WTC11 (cell line): Measurements from ENCODE around the gene ACTG2. TPM values are rescaled to one million over a fixed set of nuclear protein-coding genes. Genes with fewer than 3 reads are reported as not detected.

Source experiments
- ATAC-seq: fragments of 200-7000 bp; cut with Tn5 transposase; 2 replicates; pipeline ENCODE4 v1.10.0; 2021; ENCODE audit warnings: mild to moderate bottlenecking, moderate library complexity
- CTCF ChIA-PET: fragments of 300-600 bp; sonication (Branson Sonifier 250); formaldehyde crosslinking; loops from one replicate; lab custom pipeline; 2021; ENCODE audit warnings: antibody characterized with exemption; lab: Charles Lee
- POLR2A ChIA-PET: fragments of 350-600 bp; sonication (Branson Sonifier 250); formaldehyde crosslinking; loops from one replicate; lab custom pipeline; 2021; ENCODE audit warnings: antibody characterized with exemption; lab: Charles Lee
- DNase-seq: peaks from one replicate; pipeline ENCODE4 v3.0.0; 2021; ENCODE audit warnings: low spot score
- H3K27ac Mint-ChIP-seq: 2 replicates; pipeline ENCODE4 v1.8.0; 2021; ENCODE audit warnings: mixed read lengths
- H3K27me3 Mint-ChIP-seq: 2 replicates; pipeline ENCODE4 v1.8.0; 2021; ENCODE audit warnings: low read depth, mild to moderate bottlenecking, moderate library complexity, mixed read lengths
- H3K36me3 Mint-ChIP-seq: 2 replicates; pipeline ENCODE4 v1.8.0; 2021; ENCODE audit warnings: mixed read lengths
- H3K4me1 Mint-ChIP-seq: 2 replicates; pipeline ENCODE4 v1.8.0; 2022; ENCODE audit warnings: mixed read lengths
- H3K4me3 Mint-ChIP-seq: 2 replicates; pipeline ENCODE4 v1.8.0; 2021; ENCODE audit warnings: mild to moderate bottlenecking, moderate library complexity, mixed read lengths
- H3K9me3 Mint-ChIP-seq: 2 replicates; pipeline ENCODE4 v1.8.0; 2021; ENCODE audit warnings: mixed read lengths
- ATF1 ChIP-seq: sonication (generic); formaldehyde crosslinking; IDR thresholded peaks from 2 replicates; pipeline ENCODE4 v1.8.1; 2023; ENCODE audit warnings: mild to moderate bottlenecking, moderate library complexity, missing genetic modification reagents
- ELF4 ChIP-seq: sonication (generic); formaldehyde crosslinking; IDR thresholded peaks from 2 replicates; pipeline ENCODE4 v1.8.1; 2022; ENCODE audit warnings: low read depth, mild to moderate bottlenecking, moderate library complexity, missing genetic modification reagents
- ESRRA ChIP-seq: sonication (generic); formaldehyde crosslinking; IDR thresholded peaks from 2 replicates; pipeline ENCODE4 v1.8.1; 2022; ENCODE audit warnings: mild to moderate bottlenecking, missing genetic modification reagents, borderline replicate concordance
- FOXP1 ChIP-seq: sonication (generic); formaldehyde crosslinking; IDR thresholded peaks from 2 replicates; pipeline ENCODE4 v1.8.0; 2022; ENCODE audit warnings: missing genetic modification reagents, mild to moderate bottlenecking, moderate library complexity, borderline replicate concordance
- HMGA2 ChIP-seq: fragments of 250-450 bp; sonication (Bioruptor Pico); IDR thresholded peaks from 2 replicates; pipeline ENCODE4 v1.4.0; 2021; ENCODE audit warnings: mild to moderate bottlenecking, moderate library complexity
- HMGXB4 ChIP-seq: sonication (generic); formaldehyde crosslinking; IDR thresholded peaks from 2 replicates; pipeline ENCODE4 v1.8.1; 2023; ENCODE audit warnings: mild to moderate bottlenecking, moderate library complexity, missing genetic modification reagents
- NFATC4 ChIP-seq: fragments of 250-450 bp; sonication (Bioruptor Pico); IDR thresholded peaks from 2 replicates; pipeline ENCODE4 v1.9.0; 2021; ENCODE audit warnings: mild to moderate bottlenecking
- TP53 ChIP-seq: sonication (generic); formaldehyde crosslinking; IDR thresholded peaks from 2 replicates; pipeline ENCODE4 v1.8.1; 2023; ENCODE audit warnings: mild to moderate bottlenecking, missing genetic modification reagents
- ZNF121 ChIP-seq: sonication (generic); formaldehyde crosslinking; IDR thresholded peaks from 2 replicates; pipeline ENCODE4 v1.8.0; 2023; ENCODE audit warnings: missing genetic modification reagents
- ZSCAN18 ChIP-seq: fragments of 250-450 bp; sonication (Bioruptor Pico); IDR thresholded peaks from 2 replicates; pipeline ENCODE4 v2.1.2; 2022; ENCODE audit warnings: mild to moderate bottlenecking, moderate library complexity
- total RNA-seq: library from RNA; stranded (reverse); gene quantifications from 3 replicates; pipeline ENCODE4 v1.2.3, GENCODE V29; 2021
- TF ChIP-seq, protein P1 (sequence below): sonication (generic); formaldehyde crosslinking; IDR thresholded peaks from 2 replicates; pipeline ENCODE4 v1.8.0; 2023; ENCODE audit warnings: missing genetic modification reagents
- TF ChIP-seq, protein P2 (sequence below): sonication (generic); formaldehyde crosslinking; IDR thresholded peaks from 2 replicates; pipeline ENCODE4 v1.8.0; 2022; ENCODE audit warnings: mild to moderate bottlenecking, missing genetic modification reagents

ACTG2 gene
- total RNA-seq, 1 experiment from 2014 or later, result 2.7 TPM

DNA sequence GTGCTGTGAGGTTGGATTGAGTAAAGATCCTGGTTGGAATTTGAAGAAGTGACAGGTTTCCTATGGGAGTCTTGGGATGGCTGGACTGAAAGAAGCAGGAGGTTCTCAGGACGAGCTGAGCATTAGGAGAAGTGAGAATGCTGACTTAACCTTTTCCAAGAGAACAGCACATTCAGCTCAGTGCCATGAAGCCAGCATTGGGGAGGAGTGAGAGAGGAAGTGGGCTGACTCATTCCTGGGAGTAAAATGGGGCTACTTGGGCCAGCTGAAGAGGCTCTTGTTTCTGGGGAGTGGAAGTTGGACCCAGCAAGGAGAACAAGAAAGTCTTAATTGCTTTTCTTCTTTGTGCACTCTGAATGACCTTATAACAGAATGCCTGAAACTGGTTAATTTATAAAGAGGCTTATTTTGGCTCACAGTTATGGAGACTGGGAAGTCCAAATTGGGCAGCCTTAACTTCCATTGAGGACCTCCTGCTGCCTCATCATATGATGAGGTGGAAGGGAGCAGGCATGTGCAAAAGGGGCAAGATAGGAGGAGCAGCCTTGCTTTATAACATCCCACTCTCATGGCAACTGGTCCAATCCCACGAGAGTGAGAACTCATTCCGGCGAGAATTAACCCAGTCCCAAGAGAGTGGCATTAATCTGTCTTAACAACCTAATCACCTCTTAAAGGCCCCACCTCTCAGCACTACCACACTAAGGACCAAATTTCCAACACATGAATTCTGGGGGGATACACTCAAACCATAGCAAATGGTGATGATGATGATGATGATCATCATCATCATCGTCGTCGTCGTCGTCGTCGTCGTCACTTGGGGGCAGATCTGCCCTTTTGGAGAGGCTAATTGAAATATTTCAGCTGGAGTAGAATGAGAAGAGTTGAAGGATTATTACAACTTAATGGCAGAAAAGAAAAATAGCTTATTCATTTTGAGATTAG lies 60.0 kb downstream of the ACTG2 start:
- H3K4me1 Mint-ChIP-seq, result no peaks in the 10 kb centered on the region
- no peak overlapping the region for H3K4me3 Mint-ChIP-seq
- ATAC-seq, result no peak
- DNase-seq, result no peak
- H3K36me3 Mint-ChIP-seq, result peaks cover 64% of the 10 kb centered on the region
- H3K9me3 Mint-ChIP-seq, result no peaks in the 10 kb centered on the region
- ChIA-PET POLR2A (no interaction called here), CTCF (interaction anchor here (1.3 kb wide), 1 partner anchor 45 kb away, joined by 3 read pairs; no protein-coding TSS in a partner anchor)
- no peak overlapping the region for H3K27ac Mint-ChIP-seq
- TF ChIP-seq NFATC4 (CRISPR knock-in tag) (no peak), HMGXB4 (CRISPR knock-in tag) (no peak), TP53 (no peak), ATF1 (CRISPR knock-in tag) (no peak)
- TF ChIP-seq, protein P1, sequence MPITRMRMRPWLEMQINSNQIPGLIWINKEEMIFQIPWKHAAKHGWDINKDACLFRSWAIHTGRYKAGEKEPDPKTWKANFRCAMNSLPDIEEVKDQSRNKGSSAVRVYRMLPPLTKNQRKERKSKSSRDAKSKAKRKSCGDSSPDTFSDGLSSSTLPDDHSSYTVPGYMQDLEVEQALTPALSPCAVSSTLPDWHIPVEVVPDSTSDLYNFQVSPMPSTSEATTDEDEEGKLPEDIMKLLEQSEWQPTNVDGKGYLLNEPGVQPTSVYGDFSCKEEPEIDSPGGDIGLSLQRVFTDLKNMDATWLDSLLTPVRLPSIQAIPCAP (CRISPR knock-in tag), result no peak
- no peaks in the 10 kb centered on the region for H3K27me3 Mint-ChIP-seq

- no peaks in the 10 kb centered on the region for H3K9me3 Mint-ChIP-seq
- DNase-seq (no peak), ATAC-seq (no peak)
- 0 out of 2 replicates have a peak overlapping the region, but pooled peaks have one; percentile 34 for H3K27ac Mint-ChIP-seq
- H3K36me3 Mint-ChIP-seq, result peaks cover 63% of the 10 kb centered on the region
- POLR2A ChIA-PET, result no interaction called here
- CTCF ChIA-PET, result no interaction called here
- no peaks in the 10 kb centered on the region for H3K27me3 Mint-ChIP-seq
- TF ChIP-seq ELF4 (CRISPR knock-in tag) (no peak), HMGA2 (no peak), ESRRA (CRISPR knock-in tag) (no peak)
- H3K4me3 Mint-ChIP-seq, result no peak overlapping the region
- H3K4me1 Mint-ChIP-seq, result no peaks in the 10 kb centered on the region
Observed at GRCh38 chr2:73956218-73956865, 63.5 kb downstream of the ACTG2 start.

GRCh38 chr2:73961274-73961673 lies 68.5 kb downstream of the ACTG2 start:
- DNase-seq (no peak), ATAC-seq (no peak)
- Mint-ChIP-seq H3K36me3 (peaks cover 29% of the 10 kb centered on the region), H3K27ac (no peak overlapping the region), H3K9me3 (peaks cover 8% of the 10 kb centered on the region), H3K4me1 (no peaks in the 10 kb centered on the region), H3K27me3 (peaks cover 5% of the 10 kb centered on the region; the same call in 1 of the 2 replicates), H3K4me3 (no peak overlapping the region)
- TF ChIP-seq ZNF121 (CRISPR knock-in tag), result peak; percentile 49; the same call in 1 of the 2 replicates
- TF ChIP-seq FOXP1, result no peak
- CTCF ChIA-PET, result interaction anchor here (0.7 kb wide), 3 partner anchors 43 to 146 kb away, joined by 3 to 4 read pairs (median 4); no protein-coding TSS in a partner anchor
- POLR2A ChIA-PET, result no interaction called here

- no peak for TF ChIP-seq ZSCAN18
- TF ChIP-seq, protein P2, sequence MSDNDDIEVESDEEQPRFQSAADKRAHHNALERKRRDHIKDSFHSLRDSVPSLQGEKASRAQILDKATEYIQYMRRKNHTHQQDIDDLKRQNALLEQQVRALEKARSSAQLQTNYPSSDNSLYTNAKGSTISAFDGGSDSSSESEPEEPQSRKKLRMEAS (CRISPR knock-in tag), result no peak
- DNase-seq (no peak), ATAC-seq (peak; percentile 58)
- H3K36me3 Mint-ChIP-seq, result peaks cover 24% of the 10 kb centered on the region
- POLR2A ChIA-PET, result no interaction called here
- no peak overlapping the region for H3K4me3 Mint-ChIP-seq
- CTCF ChIA-PET, result interaction anchor here (0.7 kb wide), 3 partner anchors 42 to 145 kb away, joined by 3 to 4 read pairs (median 4); no protein-coding TSS in a partner anchor
- H3K27ac Mint-ChIP-seq, result no peak overlapping the region
- peaks cover 5% of the 10 kb centered on the region for H3K27me3 Mint-ChIP-seq
- H3K9me3 Mint-ChIP-seq, result peaks cover 8% of the 10 kb centered on the region
- H3K4me1 Mint-ChIP-seq, result no peaks in the 10 kb centered on the region
Observed at GRCh38 chr2:73961823-73962615, 69.2 kb downstream of the ACTG2 start.
